Endometrial microvascular endothelial cells (primary cell): ENCODE data around the gene KCNN1. TPM values are rescaled to one million over a fixed set of nuclear protein-coding genes. Genes with fewer than 3 reads are reported as not detected.
"Not testable (repeated sequence)": the region's sequence is repeated elsewhere in the genome, so short reads cannot be mapped to it uniquely, and the experiment has no call there.

Source experiments
- in situ Hi-C: cut with HindIII; loops from 2 replicates; pipeline ENCODE4 v1.10.0; 2017; ENCODE audit warnings: low sequenced_read_pairs, low pct_unique_long_range_greater_than_20kb; ENCODE audit errors: inconsistent ontology term
- total RNA-seq: library from RNA; depleted of rRNA; stranded (reverse); fragments of >200 nt; gene quantifications from one replicate; pipeline ENCODE4 v1.2.3, GENCODE V29; 2015; ENCODE audit errors: inconsistent ontology term

Gene KCNN1
- total RNA-seq, 1 donor from 2014 or later: not detected

- in situ Hi-C loops: no loop called here
Measured at GRCh38 chr19:17996826-17997316, 30.0 kb downstream of the KCNN1 start.

DNA sequence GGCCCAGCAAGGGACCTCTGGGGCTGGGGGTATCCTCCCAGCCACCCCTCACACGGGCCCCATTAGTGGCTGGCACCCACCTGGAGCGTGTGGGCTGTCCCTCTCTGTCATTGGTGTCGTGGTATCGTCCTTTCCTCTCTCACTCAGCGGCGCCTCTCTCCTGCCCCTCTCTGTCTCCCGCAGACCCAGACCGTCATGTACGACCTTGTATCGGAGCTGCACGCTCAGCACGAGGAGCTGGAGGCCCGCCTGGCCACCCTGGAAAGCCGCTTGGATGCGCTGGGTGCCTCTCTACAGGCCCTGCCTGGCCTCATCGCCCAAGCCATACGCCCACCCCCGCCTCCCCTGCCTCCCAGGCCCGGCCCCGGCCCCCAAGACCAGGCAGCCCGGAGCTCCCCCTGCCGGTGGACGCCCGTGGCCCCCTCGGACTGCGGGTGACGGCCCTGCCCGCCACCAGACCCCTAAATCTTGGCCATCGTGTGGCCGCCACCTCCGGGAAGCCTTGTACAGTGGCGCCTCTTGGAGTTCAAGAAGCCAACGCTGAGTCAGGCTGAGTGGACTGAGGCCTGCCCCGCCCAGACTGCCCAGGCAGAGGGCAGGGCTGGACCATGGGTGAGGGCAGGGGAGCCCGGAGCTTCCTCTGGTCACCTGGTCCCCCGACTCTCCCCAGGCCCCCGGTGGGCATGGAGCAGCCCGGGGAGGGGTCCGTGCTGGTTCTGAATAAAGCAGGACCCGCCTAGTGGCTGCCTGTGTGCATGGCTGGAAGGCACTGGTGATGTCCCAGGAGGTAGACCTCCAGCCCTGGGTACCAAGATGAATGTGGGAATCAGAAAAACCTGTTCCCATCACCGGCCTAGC is 31.3 kb downstream of the KCNN1 start:
- in situ Hi-C loops: no loop called here

DNA sequence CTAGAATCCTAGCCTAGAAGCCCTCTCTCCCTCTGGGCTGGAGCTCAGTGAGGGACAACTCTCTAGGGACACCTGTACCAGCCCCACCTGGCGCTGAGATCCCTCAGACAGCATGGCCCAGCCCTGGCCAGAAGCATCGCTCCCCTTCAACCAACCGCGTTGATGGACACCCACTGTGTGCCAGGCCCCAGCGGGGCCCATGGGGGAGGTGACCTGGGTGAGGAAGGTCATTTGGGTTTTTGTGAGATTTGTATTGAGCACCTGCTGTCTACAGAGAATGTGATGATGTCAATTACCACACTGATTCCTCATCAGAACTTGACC is 31.9 kb downstream of the KCNN1 start:
- in situ Hi-C loops: no loop called here

DNA sequence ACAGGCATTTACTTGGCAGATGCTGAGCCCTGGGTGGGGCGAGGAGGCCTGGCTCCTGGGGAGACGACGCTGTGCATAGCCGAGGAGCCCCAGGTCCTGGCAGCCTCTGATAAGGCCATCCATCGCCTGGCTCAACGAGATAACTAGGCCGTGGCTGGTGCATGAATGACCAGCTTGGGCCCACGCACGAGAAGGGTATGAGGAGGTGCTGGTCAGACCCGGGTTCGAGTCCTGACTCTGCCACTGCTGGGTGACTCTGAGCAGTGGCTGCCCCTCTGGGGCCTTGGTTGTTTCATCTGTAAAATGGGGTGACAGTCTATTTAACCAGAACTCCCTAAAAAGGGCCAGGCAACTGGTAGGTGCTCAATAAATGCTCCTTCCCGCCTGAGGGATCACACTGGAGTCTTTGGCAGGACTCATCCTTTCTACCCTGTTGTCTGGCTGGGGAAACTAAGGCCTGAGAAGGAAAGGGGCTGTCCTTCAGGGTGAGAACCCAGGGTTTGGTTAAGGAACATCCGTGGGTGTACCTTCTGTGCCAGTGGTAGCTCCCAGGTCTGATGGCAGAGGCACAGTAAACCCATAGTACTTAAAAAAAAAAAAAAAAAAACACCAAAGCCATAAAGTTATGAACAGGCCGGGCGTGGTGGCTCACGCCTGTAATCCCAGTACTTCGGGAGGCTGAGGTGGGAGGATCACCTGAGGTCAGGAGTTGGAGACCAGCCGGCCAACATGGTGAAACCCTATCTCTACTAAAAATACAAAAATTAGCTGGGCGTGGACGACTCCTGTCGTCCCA is 33.0 kb downstream of the KCNN1 start:
- in situ Hi-C loops: no loop called here

DNA sequence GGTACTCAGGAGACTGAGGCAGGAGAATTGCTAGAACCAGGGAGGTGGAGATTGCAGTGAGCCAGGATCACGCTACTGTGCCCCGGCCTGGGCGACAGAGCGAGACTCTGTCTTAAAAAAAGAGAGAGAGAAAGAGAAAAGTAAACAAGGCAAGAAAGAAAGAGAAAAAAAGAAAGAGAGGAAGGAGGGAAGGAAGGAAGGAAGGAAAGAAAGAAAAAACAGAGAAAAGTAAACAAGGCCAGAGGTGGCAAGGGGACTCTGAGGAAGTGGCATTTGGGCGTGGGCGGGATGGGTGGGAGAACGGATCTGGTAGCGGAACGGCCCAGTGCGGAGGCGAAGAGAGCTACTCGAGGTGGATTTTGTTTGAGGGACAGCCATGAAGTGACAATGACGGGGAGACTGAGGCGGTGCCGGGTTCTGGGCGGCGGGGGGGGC is 33.6 kb downstream of the KCNN1 start:
- in situ Hi-C loops: no loop called here

- in situ Hi-C loops: no loop called here
Measured at GRCh38 chr19:18000915-18001776, 34.2 kb downstream of the KCNN1 start.

DNA sequence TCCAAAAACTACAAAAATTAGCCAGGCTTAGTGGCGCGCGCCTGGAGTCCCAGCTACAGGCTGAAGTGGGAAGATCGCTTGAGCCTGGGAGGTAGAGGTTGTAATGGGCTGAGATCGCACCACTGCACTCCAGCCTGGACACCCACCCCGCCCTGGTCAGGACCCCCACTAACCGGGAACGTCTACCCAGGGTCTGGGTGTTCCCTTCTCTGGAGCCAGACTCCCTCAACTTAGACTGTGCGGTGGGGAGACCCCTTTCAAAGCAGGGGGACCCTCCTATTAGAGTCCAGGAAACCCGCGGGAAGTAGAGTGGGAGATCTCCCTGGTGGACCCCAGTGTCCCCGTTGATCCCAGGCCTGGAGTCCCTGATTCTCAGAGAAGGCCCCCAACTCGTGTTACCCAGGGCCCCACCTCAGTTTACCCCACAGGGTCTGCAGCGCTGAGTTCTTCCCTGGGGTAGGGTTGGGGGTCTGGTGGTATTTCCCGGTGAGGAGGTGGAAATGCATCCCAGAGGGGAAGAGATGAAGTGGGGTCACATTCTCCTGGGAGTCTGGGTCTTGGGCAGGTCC is 35.0 kb downstream of the KCNN1 start:
- in situ Hi-C loops: no loop called here

GRCh38 chr19:18002347-18002850 is 35.5 kb downstream of the KCNN1 start:
- in situ Hi-C loops: no loop called here

DNA sequence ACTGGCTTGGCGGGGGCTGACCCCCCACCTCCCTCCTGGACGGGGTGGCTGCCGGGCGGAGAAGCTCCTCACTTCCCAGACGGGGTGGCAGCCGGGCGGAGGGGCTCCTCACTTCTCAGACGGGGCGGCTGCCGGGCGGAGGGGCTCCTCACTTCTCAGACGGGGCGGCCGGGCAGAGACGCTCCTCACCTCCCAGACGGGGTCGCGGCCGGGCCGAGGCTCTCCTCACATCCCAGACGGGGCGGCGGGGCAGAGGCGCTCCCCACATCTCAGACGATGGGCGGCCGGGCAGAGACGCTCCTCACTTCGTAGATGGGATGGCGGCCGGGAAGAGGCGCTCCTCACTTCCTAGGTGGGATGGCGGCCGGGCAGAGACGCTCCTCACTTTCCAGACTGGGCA is 38.8 kb downstream of the KCNN1 start:
- in situ Hi-C loops: not testable (repeated sequence)

- in situ Hi-C loops: no loop called here
Measured at GRCh38 chr19:18007044-18007916, 40.4 kb downstream of the KCNN1 start.

- in situ Hi-C loops: no loop called here
Measured at GRCh38 chr19:18007917-18008673, 41.2 kb downstream of the KCNN1 start, which contains the start of gene ARRDC2. ARRDC2 (plus strand) TSS chr19:18008170; CDS start chr19:18008311, 141 bp downstream.

DNA sequence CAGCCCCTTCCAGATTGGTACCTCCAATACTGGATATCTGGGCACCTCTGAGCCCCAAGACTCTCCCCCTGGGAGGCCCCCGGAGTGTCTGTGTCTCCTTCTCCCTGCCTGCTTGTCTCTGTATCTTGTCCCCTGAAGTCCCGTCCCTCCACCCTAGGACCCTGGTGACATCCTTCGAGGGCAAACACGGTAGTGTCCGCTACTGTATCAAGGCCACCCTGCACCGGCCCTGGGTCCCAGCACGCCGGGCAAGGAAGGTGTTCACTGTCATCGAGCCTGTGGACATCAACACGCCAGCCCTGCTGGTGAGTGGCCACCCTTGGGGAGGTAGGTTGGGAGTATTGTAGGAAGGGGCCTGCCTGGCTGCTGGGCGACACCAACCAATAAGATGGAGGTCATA is 41.9 kb downstream of the KCNN1 start:
- in situ Hi-C loops: no loop called here

- in situ Hi-C loops: no loop called here
Measured at GRCh38 chr19:18009412-18010066, 42.6 kb downstream of the KCNN1 start.

- in situ Hi-C loops: no loop called here
Measured at GRCh38 chr19:18010149-18010548, 43.2 kb downstream of the KCNN1 start.

DNA sequence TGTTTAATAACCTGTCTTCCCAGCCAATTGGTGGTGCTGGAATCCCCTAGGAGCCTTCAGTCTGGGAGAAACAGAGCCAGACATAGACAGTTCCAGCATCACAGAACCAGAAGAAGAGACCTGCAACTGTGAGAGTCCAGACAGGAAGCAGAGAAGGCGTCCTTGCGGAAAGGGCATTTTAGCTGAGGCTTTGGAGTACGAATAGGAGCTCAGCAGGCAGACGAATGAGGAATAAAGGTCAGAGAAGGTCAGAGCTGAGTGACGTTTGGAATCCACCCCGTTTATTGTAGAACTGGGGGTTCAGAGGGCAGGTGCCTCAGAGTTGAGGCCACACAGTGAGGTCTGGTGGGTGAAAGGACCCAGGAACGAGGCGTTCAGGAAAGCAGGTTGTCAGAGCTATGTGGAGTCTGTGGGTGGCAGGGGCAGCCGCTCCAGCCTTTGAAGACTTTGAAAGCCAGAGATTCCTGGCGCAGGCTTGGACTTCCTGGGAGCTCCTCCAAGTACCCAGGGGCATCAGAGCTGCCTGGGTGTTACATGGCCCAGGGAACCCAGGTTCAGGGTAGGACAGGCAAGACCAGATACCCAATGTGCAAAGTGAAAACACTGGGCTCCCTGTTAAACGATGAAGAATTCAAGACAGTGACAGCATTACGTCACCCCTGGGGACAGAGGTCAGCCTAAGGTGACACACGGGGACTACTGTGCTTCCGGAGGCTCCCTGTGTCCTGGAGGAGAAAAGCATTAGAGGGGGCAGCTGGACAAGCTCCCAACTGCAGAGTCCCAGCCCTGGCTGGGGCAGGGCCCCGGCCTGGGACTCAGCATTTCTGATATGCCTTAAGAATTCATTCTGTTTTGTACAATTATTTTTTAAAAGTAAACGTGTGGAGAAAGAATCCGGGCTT is 46.6 kb downstream of the KCNN1 start:
- in situ Hi-C loops: no loop called here

DNA sequence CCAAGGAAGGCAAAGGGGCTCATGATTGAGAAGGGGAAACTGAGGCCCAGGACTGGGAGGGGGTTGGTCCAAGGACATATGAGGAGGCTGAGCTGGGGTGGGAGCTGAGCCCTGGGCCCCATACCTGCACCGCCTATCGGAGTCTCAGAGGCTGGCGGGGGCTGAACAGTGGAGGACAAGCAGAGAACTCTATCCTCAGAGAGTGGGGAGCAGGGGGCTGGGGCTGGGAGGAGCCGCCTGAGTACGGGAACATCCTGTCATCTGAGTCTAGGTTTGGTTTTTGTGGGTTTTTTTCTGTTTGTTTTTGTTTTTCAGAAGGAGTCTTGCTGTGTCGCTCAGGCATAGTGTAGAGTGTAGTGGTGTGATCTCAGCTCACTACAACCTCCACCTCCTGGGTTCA is 47.3 kb downstream of the KCNN1 start:
- in situ Hi-C loops: no loop called here
